Right cardiac atrium (tissue), 5 donors: ENCODE data around the gene INPP4B. TPM values are rescaled to one million over a fixed set of nuclear protein-coding genes. Genes with fewer than 3 reads are reported as not detected.

ENCODE experiments used
- ATAC-seq, 2 donors: fragments of 200-7000 bp; cut with Tn5 transposase; one replicate each; pipeline versions ENCODE4 v1.8.0 to v1.9.1; 2020; ENCODE audit warnings: moderate library complexity in 2 of 2, mild to moderate bottlenecking in 1 of 2
- DNase-seq, 3 donors: peaks; one replicate each; pipeline ENCODE4 v3.0.0-alpha.2; 2020
- H3K27ac ChIP-seq: one replicate; pipeline ENCODE4 v1.5.1; 2013; ENCODE audit warnings: mild to moderate bottlenecking, low read length, control low read depth, moderate library complexity
- H3K27me3 ChIP-seq: one replicate; pipeline ENCODE4 v1.6.1; 2013; ENCODE audit not compliant: control insufficient read depth, insufficient read depth
- H3K4me1 ChIP-seq: one replicate; pipeline ENCODE4 v1.6.1; 2013; ENCODE audit warnings: low read length; ENCODE audit not compliant: control insufficient read depth, insufficient read depth
- H3K4me3 ChIP-seq: one replicate; pipeline ENCODE4 v1.5.1; 2013; ENCODE audit warnings: low read length, control low read depth
- H3K9me3 ChIP-seq: one replicate; pipeline ENCODE4 v1.6.1; 2013; ENCODE audit warnings: low read length; ENCODE audit not compliant: control insufficient read depth
- WGBS: extraction: QIAGEN DNeasy Blood & Tissue Kit; methylation state at CpG from one replicate; pipeline ENCODE4 v1.1.7; 2013; 5-methylcytosine and 5-hydroxymethylcytosine counted together
- intact Hi-C, 4 donors: fragments of 100-400 bp; cut with DNase I; formaldehyde crosslinking; loops; one replicate each; pipeline versions ENCODE4 v1.11.0 to v1.14.0; 2022 to 2023
- polyA plus RNA-seq: library from polyadenylated mRNA; stranded (reverse); fragments of 200-250 nt; gene quantifications from one replicate; pipeline ENCODE4 v1.2.3, GENCODE V29; 2013
- total RNA-seq, 4 donors: library from RNA; stranded (reverse); fragmentation: NEBNext Ultra II Directional; extraction: Animal tissue kit (Norgen Biotek cat#: 25700); gene quantifications; one replicate each; pipeline ENCODE4 v1.2.1, GENCODE V29; 2021
- donor health status: healthy with polysubstance abuse.
- donor health status: DM: no; HTN: yes; CAD: no.
- donor health status: DM: no; HTN: no; CAD: no.
- donor health status: DM: no; HTN: yes; CAD: no; lungs with severe emphysema.
- donor health status: DM: yes; HTN: yes; CAD: no.

The INPP4B gene
- total and polyA plus RNA-seq, 5 donors, result 2.9 to 13.2 (median 7.0) TPM

DNA sequence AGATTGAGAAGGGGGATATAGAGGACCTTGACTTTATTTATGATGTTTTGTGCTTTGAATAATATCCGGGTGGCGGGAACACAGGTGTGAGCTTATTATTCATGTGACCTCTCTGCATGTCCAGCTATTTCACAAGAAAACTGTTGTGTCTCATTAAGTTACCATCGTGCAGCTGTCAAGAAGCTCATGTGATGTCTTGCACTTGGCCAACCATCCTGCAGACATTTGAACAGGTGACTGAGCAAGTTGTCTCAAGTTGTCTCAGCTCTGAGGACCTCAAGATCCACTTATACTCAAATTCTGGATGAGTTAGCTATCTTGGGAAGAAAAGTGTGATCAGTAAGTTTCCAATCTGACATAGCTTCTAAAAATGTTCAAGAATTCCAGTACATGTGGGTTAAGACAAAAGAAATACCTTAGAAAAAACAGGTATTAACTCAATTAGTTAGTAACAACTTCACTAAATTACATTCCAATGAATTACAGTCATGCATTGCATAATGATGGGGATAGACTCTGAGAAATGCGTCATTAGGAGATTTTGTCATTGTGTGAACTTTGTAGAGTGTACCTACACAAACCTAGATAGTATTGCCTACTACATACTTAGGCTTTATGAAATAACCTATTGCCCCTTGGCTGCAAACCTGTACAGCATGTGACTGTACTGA is 462.2 kb downstream of the INPP4B start:
- H3K4me3 ChIP-seq, result no peak overlapping the region
- 92% methylated on average over 4 of the region's 4 CpGs for WGBS
- DNase-seq (no peak), ATAC-seq (no peak)
- no peaks in the 10 kb centered on the region for H3K27me3 ChIP-seq
- H3K4me1 ChIP-seq, result no peaks in the 10 kb centered on the region
- intact Hi-C loops, result no loop called here
- H3K27ac ChIP-seq, result no peak overlapping the region
- H3K9me3 ChIP-seq, result no peaks in the 10 kb centered on the region

DNA sequence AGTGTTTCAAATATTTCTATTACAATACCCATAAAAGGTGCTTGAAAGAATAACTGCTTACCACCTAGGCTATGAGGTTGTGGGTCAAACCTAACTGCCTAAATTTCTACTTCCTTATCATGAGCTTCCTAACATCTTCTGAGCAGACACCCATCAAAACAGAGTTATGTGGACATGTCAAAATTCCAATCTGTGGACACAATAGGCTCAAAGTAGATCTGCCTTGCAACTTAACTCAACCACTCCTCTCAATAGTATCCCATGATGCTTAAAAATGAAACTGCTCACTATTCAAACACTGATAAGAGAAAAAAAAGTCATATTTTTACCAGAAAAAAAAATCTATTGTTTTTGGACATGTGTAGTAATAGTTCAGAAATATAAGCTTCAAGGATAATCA is 462.7 kb downstream of the INPP4B start:
- Histone ChIP-seq H3K9me3 (no peaks in the 10 kb centered on the region), H3K27ac (no peak overlapping the region), H3K27me3 (no peaks in the 10 kb centered on the region), H3K4me3 (no peak overlapping the region), H3K4me1 (no peaks in the 10 kb centered on the region)
- no peak for ATAC-seq
- DNase-seq, result no peak
- intact Hi-C loops, result no loop called here

- intact Hi-C loops, result no loop called here
- DNase-seq, result no peak
- no peak overlapping the region for H3K4me3 ChIP-seq
- WGBS, result 48% methylated on average over 5 of the region's 5 CpGs
- no peaks in the 10 kb centered on the region for H3K4me1 ChIP-seq
- no peaks in the 10 kb centered on the region for H3K27me3 ChIP-seq
- peak overlapping the region; percentile 17 for H3K27ac ChIP-seq
- ATAC-seq, result no peak
- H3K9me3 ChIP-seq, result no peaks in the 10 kb centered on the region
Measured at GRCh38 chr4:142380052-142380602, 466.0 kb downstream of the INPP4B start.

GRCh38 chr4:142379277-142380051 is 466.6 kb downstream of the INPP4B start:
- Histone ChIP-seq H3K4me1 (no peaks in the 10 kb centered on the region), H3K27me3 (no peaks in the 10 kb centered on the region), H3K27ac (peak overlapping the region; percentile 17), H3K9me3 (no peaks in the 10 kb centered on the region), H3K4me3 (no peak overlapping the region)
- 59% methylated on average over 4 of the region's 4 CpGs for WGBS
- intact Hi-C loops, result no loop called here
- ATAC-seq, result no peak
- DNase-seq, result no peak

DNA sequence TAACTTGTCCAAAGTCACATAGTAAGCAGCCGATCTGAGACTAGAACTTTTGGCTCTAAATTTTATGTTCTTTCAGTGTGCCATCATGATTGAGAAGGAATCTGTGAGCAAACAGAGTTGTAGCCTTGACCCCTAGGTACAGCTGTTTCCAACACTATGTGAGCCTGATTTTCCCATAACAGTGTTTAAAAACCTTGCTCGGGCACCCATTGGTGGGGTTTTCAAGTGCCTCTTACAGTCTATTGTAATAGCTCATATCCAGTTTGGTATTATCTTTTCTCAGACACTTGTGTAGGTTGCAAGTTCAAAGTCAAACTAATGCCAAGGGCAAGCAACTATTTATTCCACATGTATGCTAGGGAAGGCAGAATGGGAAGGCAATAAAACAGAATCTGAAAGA is 467.9 kb downstream of the INPP4B start:
- DNase-seq, result no peak
- Histone ChIP-seq H3K27me3 (no peaks in the 10 kb centered on the region), H3K9me3 (no peaks in the 10 kb centered on the region), H3K4me3 (no peak overlapping the region), H3K4me1 (no peaks in the 10 kb centered on the region), H3K27ac (no peak overlapping the region)
- 58% methylated on average over 2 of the region's 2 CpGs for WGBS
- intact Hi-C loops, result no loop called here
- no peak for ATAC-seq

DNA sequence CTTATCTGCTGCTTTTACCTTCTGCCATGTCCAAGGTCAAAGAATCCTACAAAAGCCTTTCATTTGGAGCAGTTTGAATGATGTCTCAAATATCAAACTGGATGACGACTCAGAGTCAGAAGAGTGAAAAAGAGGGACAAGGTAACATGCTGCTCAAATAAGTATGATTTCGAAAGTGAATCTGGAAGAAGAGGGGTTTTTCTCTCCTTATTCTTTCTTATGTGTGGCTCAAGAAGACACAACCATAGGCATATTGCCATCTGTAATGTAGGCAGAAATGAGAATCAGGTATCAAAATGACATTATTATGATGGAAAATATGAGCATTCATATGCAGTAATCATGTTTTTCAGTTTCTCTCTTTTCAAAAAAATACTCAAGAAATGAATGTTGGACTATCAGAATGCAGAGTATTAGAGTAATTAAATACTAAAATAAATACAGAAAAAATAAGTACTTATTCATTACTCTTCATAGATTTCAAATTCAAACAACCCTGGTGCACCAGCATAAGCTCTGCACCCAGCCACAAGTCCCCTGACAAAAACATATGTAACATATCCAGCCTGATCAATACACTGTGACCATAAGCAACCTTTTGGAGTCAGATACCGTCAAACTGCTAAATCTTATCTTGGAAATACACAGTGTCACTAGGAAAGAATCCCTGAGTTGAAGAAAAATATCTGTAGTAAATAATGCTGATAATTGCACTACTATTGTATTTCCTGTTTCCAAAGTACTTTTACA is 468.6 kb downstream of the INPP4B start:
- no peaks in the 10 kb centered on the region for H3K9me3 ChIP-seq
- DNase-seq (no peak), ATAC-seq (no peak)
- intact Hi-C loops, result no loop called here
- WGBS, result 82% methylated on average over 3 of the region's 3 CpGs
- no peak overlapping the region for H3K27ac ChIP-seq
- H3K4me1 ChIP-seq, result no peaks in the 10 kb centered on the region
- H3K27me3 ChIP-seq, result no peaks in the 10 kb centered on the region
- no peak overlapping the region for H3K4me3 ChIP-seq

- no peaks in the 10 kb centered on the region for H3K27me3 ChIP-seq
- no peak overlapping the region for H3K27ac ChIP-seq
- intact Hi-C loops, result no loop called here
- H3K9me3 ChIP-seq, result no peaks in the 10 kb centered on the region
- no peak overlapping the region for H3K4me3 ChIP-seq
- no peaks in the 10 kb centered on the region for H3K4me1 ChIP-seq
- 95% methylated on average over 1 of the region's 1 CpG for WGBS
- ATAC-seq, result no peak
- DNase-seq, result no peak
Measured at GRCh38 chr4:142376204-142376603, 469.9 kb downstream of the INPP4B start.

- H3K4me1 ChIP-seq, result no peaks in the 10 kb centered on the region
- no peak overlapping the region for H3K27ac ChIP-seq
- H3K27me3 ChIP-seq, result no peaks in the 10 kb centered on the region
- DNase-seq (no peak), ATAC-seq (no peak)
- no peaks in the 10 kb centered on the region for H3K9me3 ChIP-seq
- no peak overlapping the region for H3K4me3 ChIP-seq
- WGBS, result 44% methylated on average over 2 of the region's 2 CpGs
- intact Hi-C loops, result no loop called here
Measured at GRCh38 chr4:142373610-142374009, 472.5 kb downstream of the INPP4B start.

- Histone ChIP-seq H3K4me3 (no peak overlapping the region), H3K27me3 (no peaks in the 10 kb centered on the region), H3K27ac (no peak overlapping the region), H3K4me1 (no peaks in the 10 kb centered on the region), H3K9me3 (no peaks in the 10 kb centered on the region)
- intact Hi-C loops, result no loop called here
- ATAC-seq (no peak), DNase-seq (no peak)
- 81% methylated on average over 2 of the region's 2 CpGs for WGBS
Measured at GRCh38 chr4:142372530-142373260, 473.4 kb downstream of the INPP4B start.

DNA sequence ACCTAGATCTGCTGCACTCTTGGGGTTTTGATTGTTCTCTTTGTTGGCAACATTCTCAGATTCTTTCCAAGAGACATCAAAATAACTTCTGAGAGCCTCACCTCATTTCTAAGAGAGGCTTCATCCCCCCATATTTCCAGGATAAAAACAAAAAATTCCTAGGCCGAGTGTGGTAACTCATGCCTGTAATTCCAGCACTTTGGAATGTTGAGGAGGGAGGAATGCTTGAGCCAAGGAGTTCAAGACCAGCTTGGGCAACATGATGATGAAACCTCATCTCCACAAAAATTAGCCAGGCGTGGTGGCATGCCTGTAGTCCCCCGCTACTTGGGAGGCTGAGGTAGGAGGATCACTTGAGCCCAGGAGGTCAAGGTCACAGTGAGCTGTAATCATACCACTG is 477.0 kb downstream of the INPP4B start:
- DNase-seq (no peak), ATAC-seq (no peak)
- no peak overlapping the region for H3K27ac ChIP-seq
- H3K4me3 ChIP-seq, result no peak overlapping the region
- no peaks in the 10 kb centered on the region for H3K27me3 ChIP-seq
- WGBS, result 95% methylated on average over 3 of the region's 3 CpGs
- intact Hi-C loops, result no loop called here
- H3K4me1 ChIP-seq, result no peaks in the 10 kb centered on the region
- H3K9me3 ChIP-seq, result no peaks in the 10 kb centered on the region
